ENCODE results near the gene SFT2D3.

Gene SFT2D3

GRCh38 chr2:127701193-127701650 is at the start of gene SFT2D3:
Gene SFT2D3 (plus strand): TSS chr2:127701497. CDS start chr2:127701529, 32 bp downstream.
- DNase-seq = peak; percentile 84

- no peak for DNase-seq
Observed at GRCh38 chr2:127651971-127652550, 49.2 kb upstream of the SFT2D3 start.

GRCh38 chr2:127652786-127653357 is 48.4 kb upstream of the SFT2D3 start:
- no peak for DNase-seq

- no peak for DNase-seq
Observed at GRCh38 chr2:127653421-127654083, 47.7 kb upstream of the SFT2D3 start.

GRCh38 chr2:127654084-127654837 is 47.0 kb upstream of the SFT2D3 start:
- DNase-seq = no peak

- DNase-seq = no peak
Observed at GRCh38 chr2:127654838-127655175, 46.5 kb upstream of the SFT2D3 start.

- DNase-seq = no peak
Observed at GRCh38 chr2:127655209-127656073, 45.9 kb upstream of the SFT2D3 start.

- no peak for DNase-seq
Observed at GRCh38 chr2:127656569-127657231, 44.6 kb upstream of the SFT2D3 start.

GRCh38 chr2:127657232-127657595 is 44.1 kb upstream of the SFT2D3 start:
- DNase-seq = no peak

- DNase-seq = no peak
Observed at GRCh38 chr2:127658146-127658545, 43.2 kb upstream of the SFT2D3 start.

GRCh38 chr2:127658641-127659407 is 42.5 kb upstream of the SFT2D3 start:
- DNase-seq = no peak

GRCh38 chr2:127659408-127660290 is 41.6 kb upstream of the SFT2D3 start:
- DNase-seq = no peak

- no peak for DNase-seq
Observed at GRCh38 chr2:127660291-127660578, 41.1 kb upstream of the SFT2D3 start.

GRCh38 chr2:127661072-127661649 is 40.1 kb upstream of the SFT2D3 start:
- DNase-seq = no peak

GRCh38 chr2:127661949-127662510 is 39.3 kb upstream of the SFT2D3 start:
- no peak for DNase-seq

- no peak for DNase-seq
Observed at GRCh38 chr2:127662937-127663565, 38.2 kb upstream of the SFT2D3 start.

- DNase-seq = no peak
Observed at GRCh38 chr2:127663566-127664064, 37.7 kb upstream of the SFT2D3 start.

GRCh38 chr2:127664065-127664894 is 37.0 kb upstream of the SFT2D3 start:
- DNase-seq = no peak
